GM12878 (cell line): ENCODE results near the gene FKBP4.

Experiments
- CTCF ChIP-seq, 3 experiments: IDR thresholded peaks in 2 of 3; conservative IDR thresholded peaks in 1 of 3; 2 replicates each; pipeline ENCODE4 v1.5.1; 2011; ENCODE audit warnings: low read depth in 3 of 3, low read length in 3 of 3, mild to moderate bottlenecking in 3 of 3, control low read depth in 2 of 3, moderate library complexity in 2 of 3, inconsistent platforms in 1 of 3, mixed read lengths in 1 of 3; ENCODE audit not compliant: control insufficient read depth in 2 of 3, insufficient read depth in 1 of 3; ENCODE audit errors: extremely low read depth in 1 of 3
- EGR1 ChIP-seq, 2 experiments: IDR thresholded peaks; 1 replicate in 1 of 2; 2 replicates in 1 of 2; pipeline ENCODE4 v1.6.1; 2011 to 2012; ENCODE audit warnings: low read depth in 2 of 2, low read length in 2 of 2, borderline replicate concordance in 1 of 2, mild to moderate bottlenecking in 1 of 2, moderate library complexity in 1 of 2
- EZH2 ChIP-seq: IDR thresholded peaks from 2 replicates; pipeline ENCODE4 v1.6.1; 2012; ENCODE audit warnings: low read depth, mild to moderate bottlenecking, control low read depth, inconsistent platforms, low read length, borderline replicate concordance; ENCODE audit not compliant: control insufficient read depth
- HCFC1 ChIP-seq: fragments of 150-350 bp; IDR thresholded peaks from 2 replicates; pipeline ENCODE4 v1.6.1; 2014; ENCODE audit warnings: low read length
- USF2 ChIP-seq: IDR thresholded peaks from 2 replicates; pipeline ENCODE4 v1.6.1; 2011; ENCODE audit warnings: low read depth, low read length, improper control_type of control experiment, borderline replicate concordance

GRCh38 chr12:2759733-2760132, 35.0 kb upstream of the FKBP4 start:
- TF ChIP-seq EGR1 (IDR thresholded peaks at IDR 0.05; ENCODE audit: borderline replicate concordance in 1 of 2, low read depth in 2 of 2, low read length in 2 of 2): no peak
- TF ChIP-seq HCFC1: no peak
- TF ChIP-seq CTCF (IDR thresholded peaks at IDR 0.05 in 2 of 3, conservative IDR thresholded peaks at IDR 0.05 in 1 of 3; ENCODE audit: control insufficient read depth in 2 of 3, extremely low read depth in 1 of 3, insufficient read depth in 1 of 3, low read depth in 3 of 3, low read length in 3 of 3): no peak
- no peak for TF ChIP-seq USF2
- no peak for TF ChIP-seq EZH2
